Heart left ventricle (tissue), 16 donors: Measurements from ENCODE around the gene ANAPC2. TPM values are rescaled to one million over a fixed set of nuclear protein-coding genes. Genes with fewer than 3 reads are reported as not detected.

Experiments
- ATAC-seq, 4 donors: fragments of 200-7000 bp; cut with Tn5 transposase; one replicate each; pipeline ENCODE4 v1.9.1; 2020 to 2022; ENCODE audit warnings: moderate library complexity in 4 of 4, mild to moderate bottlenecking in 3 of 4, moderate number of reproducible peaks in 1 of 4
- DNase-seq, 5 donors: peaks; one replicate each; pipeline ENCODE4 v3.0.0-alpha.2; 2020
- H3K27ac ChIP-seq, 12 donors: fragments of 200-600 bp; sonication (generic) in 4 of 12; one replicate each; pipeline versions ENCODE4 v1.5.0 to v1.8.0; 2016 to 2022; ENCODE audit warnings: mild to moderate bottlenecking in 2 of 12
- H3K27me3 ChIP-seq, 9 donors: fragments of 200-600 bp; sonication (generic) in 2 of 9; one replicate each; pipeline versions ENCODE4 v1.5.1 to v1.8.0; 2016 to 2022; ENCODE audit warnings: mild to moderate bottlenecking in 3 of 9
- H3K36me3 ChIP-seq, 9 donors: fragments of 200-600 bp; sonication (generic) in 2 of 9; one replicate each; pipeline versions ENCODE4 v1.5.0 to v1.8.0; 2018 to 2022; ENCODE audit warnings: mild to moderate bottlenecking in 2 of 9
- H3K4me1 ChIP-seq, 12 donors: fragments of 200-600 bp; sonication (generic) in 4 of 12; one replicate each; pipeline versions ENCODE4 v1.5.0 to v1.8.0; 2016 to 2022; ENCODE audit warnings: mild to moderate bottlenecking in 3 of 12
- H3K4me3 ChIP-seq, 12 donors: fragments of 200-600 bp; sonication (generic) in 4 of 12; one replicate each; pipeline versions ENCODE4 v1.5.0 to v1.8.0; 2017 to 2022; ENCODE audit warnings: mild to moderate bottlenecking in 9 of 12, moderate library complexity in 4 of 12
- H3K9me3 ChIP-seq, 12 donors: fragments of 200-600 bp; sonication (generic) in 4 of 12; one replicate each; pipeline versions ENCODE4 v1.5.0 to v1.8.0; 2016 to 2022; ENCODE audit warnings: mild to moderate bottlenecking in 1 of 12
- POLR2A ChIP-seq, 2 donors: fragments of 450-650 bp; IDR thresholded peaks; one replicate each; pipeline ENCODE4 v1.6.1; 2017; ENCODE audit warnings: antibody characterized with exemption in 2 of 2, mild to moderate bottlenecking in 2 of 2, moderate library complexity in 2 of 2
- WGBS, 4 donors: extraction: QIAGEN DNeasy Blood & Tissue Kit in 2 of 4; methylation state at CpG; one replicate each; pipeline versions ENCODE4 v1.1.5 to v1.1.7; 2013 to 2018; 5-methylcytosine and 5-hydroxymethylcytosine counted together
- intact Hi-C, 10 donors: fragments of 100-400 bp; cut with DNase I; formaldehyde crosslinking; loops; one replicate each; pipeline versions ENCODE4 v1.11.1 to v1.14.2; 2022
- microRNA-seq, 4 donors: library from miRNA; unstranded; fragments of <30 nt; microRNA quantifications; one replicate each; pipeline versions ENCODE4 to v1.2.0, GENCODE V29; 2017 to 2020
- polyA plus RNA-seq, 2 donors: library from polyadenylated mRNA; stranded (reverse); fragments of 200-250 nt; gene quantifications; one replicate each; pipeline ENCODE4 v1.2.3, GENCODE V29; 2013
- total RNA-seq, 9 donors: library from RNA; depleted of rRNA in 2 of 9; stranded (reverse); fragments of >200 nt in 2 of 9; fragmentation: NEBNext Ultra II Directional in 3 of 9; extraction: Animal tissue kit (Norgen Biotek cat#: 25700) in 3 of 9; gene quantifications; one replicate each; pipeline versions ENCODE4 v1.1.0 to v1.2.4, GENCODE V29; 2016 to 2023
- TF ChIP-seq, protein P1 (sequence below), 12 donors: fragments of 200-600 bp; sonication (generic) in 4 of 12; IDR thresholded peaks; one replicate each; pipeline versions ENCODE4 v1.5.0 to v1.8.0; 2018 to 2022; ENCODE audit warnings: antibody characterized with exemption in 12 of 12, mild to moderate bottlenecking in 5 of 12
- donor health status: ischemic (EF 13 %, LVEDD 7.1; RV severe dilation, severe dysfunction).
- donor health status: healthy with polysubstance abuse.
- donor health status: DM: no; HTN: yes; CAD: no.
- donor health status: DM: no; HTN: no; CAD: no.
- donor health status: ischemic (EF 25% LVEDD 6.9; RV normal size, moderate dysfunction).
- donor health status: ischemic (EF 25% LVEDD 5.7; RV mildly dilated, moderate dysfunction).
- donor health status: healthy.
- donor health status: DM: yes; HTN: yes; CAD: no.
- donor health status: ischemic (EF 35%, LVEDD 5.7; RV mildly dilated, moderate dysfunction).
- donor health status: nonischemic (EF 11% LVEDD 7.7; RV severe dilation, severe dysfunction).
- donor health status: DM: yes; HTN: yes; CAD: no.
- donor health status: PGD.
- donor health status: ischemic (EF 29% LVEDD 5.4; RV normal size, mild dysfunction).
- donor health status: nonischemic (EF 23%, LVEDD 6.1; RV moderate dilation, normal function).

Gene ANAPC2
- total and polyA plus RNA-seq, 11 donors: 14.3 to 35.9 (median 28.9) TPM

DNA sequence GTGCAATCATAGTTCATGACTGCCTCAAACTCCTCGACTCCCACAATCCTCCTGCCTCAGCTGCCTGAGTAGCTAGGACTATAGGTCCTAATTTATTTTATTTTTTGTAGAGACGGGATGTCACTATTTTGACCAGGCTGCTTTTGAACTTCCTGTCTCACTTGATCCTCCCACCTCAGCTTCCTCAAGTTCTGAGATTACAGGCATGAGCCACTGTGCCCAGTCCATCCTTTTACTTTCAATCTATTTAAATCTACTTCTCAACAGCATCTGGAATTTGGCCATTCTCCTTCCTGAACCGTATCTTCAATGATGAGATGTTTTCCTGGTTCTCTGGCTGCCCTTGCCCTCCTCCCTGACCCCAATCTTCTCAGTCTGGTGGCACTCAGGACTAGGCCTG lies 61.6 kb downstream of the ANAPC2 start:
- H3K27ac ChIP-seq: peak overlapping the region in 11 of 12 donors; percentile 24 to 78 (median 63)
- H3K4me3 ChIP-seq: peak overlapping the region in 9 of 12 donors; percentile 27 to 89 (median 42)
- intact Hi-C loops: loop anchor here in 4 of 10 donors (5.0 to 10.0 kb wide), 3 partner anchors 41 to 298 kb away; partner anchors contain the start of genes ANAPC2 (in 3 of the 4), SSNA1 (in 3 of the 4), EXD3 (in 1 of the 4) and NOXA1 (in 1 of the 4)
- no peaks in the 10 kb centered on the region for H3K36me3 ChIP-seq
- WGBS, 4 donors: 32 to 45% (median 41%) methylated on average over 3 of the region's 3 CpGs
- ATAC-seq (no peak), DNase-seq (no peak)
- no peak for TF ChIP-seq POLR2A (IDR thresholded peaks at IDR 0.05)
- TF ChIP-seq, protein P1, sequence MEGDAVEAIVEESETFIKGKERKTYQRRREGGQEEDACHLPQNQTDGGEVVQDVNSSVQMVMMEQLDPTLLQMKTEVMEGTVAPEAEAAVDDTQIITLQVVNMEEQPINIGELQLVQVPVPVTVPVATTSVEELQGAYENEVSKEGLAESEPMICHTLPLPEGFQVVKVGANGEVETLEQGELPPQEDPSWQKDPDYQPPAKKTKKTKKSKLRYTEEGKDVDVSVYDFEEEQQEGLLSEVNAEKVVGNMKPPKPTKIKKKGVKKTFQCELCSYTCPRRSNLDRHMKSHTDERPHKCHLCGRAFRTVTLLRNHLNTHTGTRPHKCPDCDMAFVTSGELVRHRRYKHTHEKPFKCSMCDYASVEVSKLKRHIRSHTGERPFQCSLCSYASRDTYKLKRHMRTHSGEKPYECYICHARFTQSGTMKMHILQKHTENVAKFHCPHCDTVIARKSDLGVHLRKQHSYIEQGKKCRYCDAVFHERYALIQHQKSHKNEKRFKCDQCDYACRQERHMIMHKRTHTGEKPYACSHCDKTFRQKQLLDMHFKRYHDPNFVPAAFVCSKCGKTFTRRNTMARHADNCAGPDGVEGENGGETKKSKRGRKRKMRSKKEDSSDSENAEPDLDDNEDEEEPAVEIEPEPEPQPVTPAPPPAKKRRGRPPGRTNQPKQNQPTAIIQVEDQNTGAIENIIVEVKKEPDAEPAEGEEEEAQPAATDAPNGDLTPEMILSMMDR (IDR thresholded peaks at IDR 0.05): no peak
- peaks cover 0 to 14% (median 0%) of the 10 kb centered on the region in 12 donors for H3K9me3 ChIP-seq
- peaks cover 0 to 39% (median 24%) of the 10 kb centered on the region in 12 donors for H3K4me1 ChIP-seq
- H3K27me3 ChIP-seq: peaks cover 0 to 5% (median 0%) of the 10 kb centered on the region in 9 donors

Small RNA genes within 50 kb of the gene (microRNA-seq; reads per million reads assigned to microRNA genes)
- gene MIR3621: 0 reads per million in 4 donors

Other genes with a start within 250 kb of the ANAPC2 start
Only the 30 nearest of the 33 such genes appear.
- 1,000 to 10,000 TPM; 1,152 to 4,769 (median 3,109) TPM for gene PTGDS, start 211.1 kb downstream of the ANAPC2 start, total RNA-seq
- 1,000 to 10,000 TPM; 2,982 to 5,295 TPM for gene PTGDS, start 211.1 kb downstream of the ANAPC2 start, polyA plus RNA-seq
- 10 to 100 TPM in 2 of 9 donors, 1 to 10 TPM in 5, under 1 TPM in 2; 0.16 to 14.9 (median 2.7) TPM for gene LCNL1, start 205.6 kb downstream of the ANAPC2 start, total RNA-seq
- gene LCNL1, start 205.6 kb downstream of the ANAPC2 start, polyA plus RNA-seq: 1 to 10 TPM in 1 of 2 donors, under 1 TPM in 1; 0.14 to 5.8 TPM
- 10 to 100 TPM; 15.0 to 35.3 (median 19.4) TPM for gene PAXX, start 196.1 kb downstream of the ANAPC2 start, total RNA-seq
- gene PAXX, start 196.1 kb downstream of the ANAPC2 start, polyA plus RNA-seq: 10 to 100 TPM; 31.2 to 57.3 TPM
- 10 to 100 TPM in 1 of 9 donors, 1 to 10 TPM in 8; 1.5 to 16.7 (median 5.0) TPM for gene CLIC3, start 192.0 kb downstream of the ANAPC2 start, total RNA-seq
- gene CLIC3, start 192.0 kb downstream of the ANAPC2 start, polyA plus RNA-seq: 10 to 100 TPM in 1 of 2 donors, 1 to 10 TPM in 1; 3.9 to 11.3 TPM
- gene ABCA2, start 160.3 kb downstream of the ANAPC2 start, total RNA-seq: 10 to 100 TPM; 19.1 to 44.3 (median 33.4) TPM
- gene ABCA2, start 160.3 kb downstream of the ANAPC2 start, polyA plus RNA-seq: 10 to 100 TPM; 13.1 to 30.6 TPM
- gene FUT7, start 156.5 kb downstream of the ANAPC2 start, total RNA-seq: under 1 TPM in 2 of 9 donors, not detected in 7; 0.15 to 0.48 TPM
- under 1 TPM in 1 of 2 donors, not detected in 1; 0.17 TPM for gene FUT7, start 156.5 kb downstream of the ANAPC2 start, polyA plus RNA-seq
- gene NPDC1, start 142.4 kb downstream of the ANAPC2 start, total RNA-seq: 100 to 1,000 TPM in 1 of 9 donors, 10 to 100 TPM in 8; 45.1 to 114 (median 55.1) TPM
- gene NPDC1, start 142.4 kb downstream of the ANAPC2 start, polyA plus RNA-seq: 10 to 100 TPM; 38.4 to 71.7 TPM
- gene ENTPD2, start 134.5 kb downstream of the ANAPC2 start, total RNA-seq: 1 to 10 TPM in 8 of 9 donors, under 1 TPM in 1; 0.85 to 2.9 (median 1.2) TPM
- gene ENTPD2, start 134.5 kb downstream of the ANAPC2 start, polyA plus RNA-seq: 1 to 10 TPM in 1 of 2 donors, under 1 TPM in 1; 0.50 to 1.2 TPM
- 1 to 10 TPM in 1 of 9 donors, under 1 TPM in 8; 0.09 to 2.0 (median 0.20) TPM for gene SAPCD2, start 118.0 kb downstream of the ANAPC2 start, total RNA-seq
- gene SAPCD2, start 118.0 kb downstream of the ANAPC2 start, polyA plus RNA-seq: under 1 TPM; 0.15 to 0.22 TPM
- 10 to 100 TPM in 4 of 9 donors, 1 to 10 TPM in 5; 5.9 to 15.1 (median 9.4) TPM for gene UAP1L1, start 111.0 kb downstream of the ANAPC2 start, total RNA-seq
- 10 to 100 TPM in 1 of 2 donors, 1 to 10 TPM in 1; 3.9 to 12.4 TPM for gene UAP1L1, start 111.0 kb downstream of the ANAPC2 start, polyA plus RNA-seq
- 10 to 100 TPM; 17.6 to 40.6 (median 21.7) TPM for gene MAN1B1, start 101.6 kb downstream of the ANAPC2 start, total RNA-seq
- 10 to 100 TPM; 26.7 to 29.5 TPM for gene MAN1B1, start 101.6 kb downstream of the ANAPC2 start, polyA plus RNA-seq
- gene DPP7, start 73.8 kb downstream of the ANAPC2 start, total RNA-seq: 100 to 1,000 TPM in 8 of 9 donors, 10 to 100 TPM in 1; 96.6 to 137 (median 119) TPM
- gene DPP7, start 73.8 kb downstream of the ANAPC2 start, polyA plus RNA-seq: 100 to 1,000 TPM; 112 to 260 TPM
- not detected for gene GRIN1, start 49.4 kb downstream of the ANAPC2 start, total RNA-seq
- under 1 TPM in 1 of 2 donors, not detected in 1; 0.10 TPM for gene GRIN1, start 49.4 kb downstream of the ANAPC2 start, polyA plus RNA-seq
- gene LRRC26, start 18.5 kb downstream of the ANAPC2 start, total RNA-seq: not detected
- gene LRRC26, start 18.5 kb downstream of the ANAPC2 start, polyA plus RNA-seq: not detected
- gene TMEM210, start 16.5 kb downstream of the ANAPC2 start, total RNA-seq: not detected
- gene TMEM210, start 16.5 kb downstream of the ANAPC2 start, polyA plus RNA-seq: not detected
- 100 to 1,000 TPM in 2 of 9 donors, 10 to 100 TPM in 7; 46.0 to 123 (median 59.9) TPM for gene SSNA1, start 116 bp upstream of the ANAPC2 start, total RNA-seq
- gene SSNA1, start 116 bp upstream of the ANAPC2 start, polyA plus RNA-seq: 100 to 1,000 TPM; 120 to 161 TPM
- gene TPRN, start 12.2 kb upstream of the ANAPC2 start, total RNA-seq: 10 to 100 TPM; 11.5 to 18.0 (median 16.6) TPM
- gene TPRN, start 12.2 kb upstream of the ANAPC2 start, polyA plus RNA-seq: 10 to 100 TPM; 12.5 to 16.7 TPM
- gene TMEM203, start 17.1 kb upstream of the ANAPC2 start, total RNA-seq: 10 to 100 TPM; 30.8 to 43.7 (median 39.9) TPM
- 10 to 100 TPM; 49.8 to 52.0 TPM for gene TMEM203, start 17.1 kb upstream of the ANAPC2 start, polyA plus RNA-seq
- 1 to 10 TPM; 4.5 to 9.6 (median 6.1) TPM for gene NDOR1, start 17.1 kb upstream of the ANAPC2 start, total RNA-seq
- gene NDOR1, start 17.1 kb upstream of the ANAPC2 start, polyA plus RNA-seq: 1 to 10 TPM; 6.2 to 9.2 TPM
- gene RNF208, start 33.7 kb upstream of the ANAPC2 start, total RNA-seq: 10 to 100 TPM in 7 of 9 donors, 1 to 10 TPM in 2; 6.9 to 34.1 (median 22.5) TPM
- 10 to 100 TPM in 1 of 2 donors, 1 to 10 TPM in 1; 9.3 to 72.7 TPM for gene RNF208, start 33.7 kb upstream of the ANAPC2 start, polyA plus RNA-seq
- gene CYSRT1, start 36.6 kb upstream of the ANAPC2 start, total RNA-seq: under 1 TPM in 6 of 9 donors, not detected in 3; 0.22 to 0.61 (median 0.29) TPM
- gene CYSRT1, start 36.6 kb upstream of the ANAPC2 start, polyA plus RNA-seq: under 1 TPM; 0.14 to 0.27 TPM
- gene RNF224, start 38.9 kb upstream of the ANAPC2 start, total RNA-seq: not detected
- not detected for gene RNF224, start 38.9 kb upstream of the ANAPC2 start, polyA plus RNA-seq
- not detected for gene SLC34A3, start 42.3 kb upstream of the ANAPC2 start, total RNA-seq
- gene SLC34A3, start 42.3 kb upstream of the ANAPC2 start, polyA plus RNA-seq: not detected
- gene TUBB4B, start 52.7 kb upstream of the ANAPC2 start, total RNA-seq: 100 to 1,000 TPM; 244 to 769 (median 456) TPM
- gene TUBB4B, start 52.7 kb upstream of the ANAPC2 start, polyA plus RNA-seq: 100 to 1,000 TPM; 705 to 900 TPM
- gene STPG3, start 62.7 kb upstream of the ANAPC2 start, total RNA-seq: under 1 TPM in 2 of 9 donors, not detected in 7; 0.23 to 0.31 TPM
- gene STPG3, start 62.7 kb upstream of the ANAPC2 start, polyA plus RNA-seq: under 1 TPM in 1 of 2 donors, not detected in 1; 0.61 TPM
- 10 to 100 TPM; 32.5 to 55.5 (median 38.1) TPM for gene NELFB, start 66.8 kb upstream of the ANAPC2 start, total RNA-seq
- gene NELFB, start 66.8 kb upstream of the ANAPC2 start, polyA plus RNA-seq: 10 to 100 TPM; 31.4 to 77.8 TPM
- 10 to 100 TPM; 14.0 to 46.4 (median 18.5) TPM for gene TOR4A, start 89.2 kb upstream of the ANAPC2 start, total RNA-seq
- 10 to 100 TPM in 1 of 2 donors, 1 to 10 TPM in 1; 6.6 to 16.3 TPM for gene TOR4A, start 89.2 kb upstream of the ANAPC2 start, polyA plus RNA-seq
- 10 to 100 TPM in 5 of 9 donors, 1 to 10 TPM in 4; 6.4 to 15.8 (median 10.3) TPM for gene NRARP, start 113.7 kb upstream of the ANAPC2 start, total RNA-seq
- 1 to 10 TPM; 1.6 to 4.2 TPM for gene NRARP, start 113.7 kb upstream of the ANAPC2 start, polyA plus RNA-seq
- 10 to 100 TPM in 2 of 9 donors, 1 to 10 TPM in 7; 4.1 to 12.9 (median 8.6) TPM for gene EXD3, start 234.6 kb upstream of the ANAPC2 start, total RNA-seq
- gene EXD3, start 234.6 kb upstream of the ANAPC2 start, polyA plus RNA-seq: 10 to 100 TPM in 1 of 2 donors, 1 to 10 TPM in 1; 5.6 to 15.2 TPM
- gene NOXA1, start 234.8 kb upstream of the ANAPC2 start, total RNA-seq: 1 to 10 TPM in 8 of 9 donors, under 1 TPM in 1; 0.81 to 5.5 (median 2.7) TPM
- gene NOXA1, start 234.8 kb upstream of the ANAPC2 start, polyA plus RNA-seq: 1 to 10 TPM in 1 of 2 donors, under 1 TPM in 1; 0.44 to 4.1 TPM